A549 treated with CORT108297 at 1 μM for 4 hours (cell line): ENCODE data around the gene LMNA. TPM values are rescaled to one million over a fixed set of nuclear protein-coding genes. Genes with fewer than 3 reads are reported as not detected.

Source experiments
- total RNA-seq: library from RNA; stranded (reverse); fragments of 200-300 nt; extraction: Qiagen RNA extraction; gene quantifications from 5 replicates; pipeline ENCODE4 v1.2.3, GENCODE V29; 2022

LMNA gene
- 587 to 756 TPM (median 723 TPM) in 5 replicates for total RNA-seq

GRCh38 chr1:156114101-156114918 is at the start of gene LMNA:
Gene LMNA (plus strand): TSS chr1:156114711. CDS start chr1:156114919, 208 bp downstream.

GRCh38 chr1:156082309-156083091 is 32.0 kb upstream of the LMNA start, which contains the start of gene MEX3A:
Gene MEX3A (minus strand): TSS chr1:156082465. CDS start chr1:156081998, 467 bp downstream.

GRCh38 chr1:156153362-156153761 is 38.9 kb downstream of the LMNA start, which contains the start of gene SEMA4A:
Gene SEMA4A (plus strand): TSS chr1:156153585. CDS start chr1:156154579, 994 bp downstream.

Other genes with a start within 250 kb of the LMNA start
- 22.3 to 24.4 TPM (median 23.9 TPM) in 5 replicates for gene RIT1, start 203.4 kb upstream of the LMNA start, total RNA-seq
- 20.3 to 27.7 TPM (median 26.3 TPM) in 5 replicates for gene KHDC4, start 180.3 kb upstream of the LMNA start, total RNA-seq
- 0.07 TPM in 1 of 5 replicates, not detected in the others for gene RXFP4, start 173.1 kb upstream of the LMNA start, total RNA-seq
- 33.2 to 40.9 TPM (median 37.4 TPM) in 5 replicates for gene ARHGEF2, start 136.2 kb upstream of the LMNA start, total RNA-seq
- 259 to 273 TPM (median 265 TPM) in 5 replicates for gene SSR2, start 93.8 kb upstream of the LMNA start, total RNA-seq
- 35.9 to 45.7 TPM (median 42.4 TPM) in 5 replicates for gene UBQLN4, start 60.9 kb upstream of the LMNA start, total RNA-seq
- 160 to 166 TPM (median 161 TPM) in 5 replicates for gene LAMTOR2, start 59.9 kb upstream of the LMNA start, total RNA-seq
- gene RAB25, start 53.6 kb upstream of the LMNA start, total RNA-seq, result 0.21 TPM in 1 of 5 replicates, not detected in the others
- 1.3 to 2.9 TPM (median 2.8 TPM) in 5 replicates for gene MEX3A, start 32.2 kb upstream of the LMNA start, total RNA-seq
- 0.20 to 0.46 TPM (median 0.42 TPM) in 5 replicates for gene SEMA4A, start 38.9 kb downstream of the LMNA start, total RNA-seq
- 24.3 to 27.6 TPM (median 26.9 TPM) in 5 replicates for gene SLC25A44, start 79.4 kb downstream of the LMNA start, total RNA-seq
- gene PMF1, start 98.3 kb downstream of the LMNA start, total RNA-seq, result 53.2 to 62.7 TPM (median 60.1 TPM) in 5 replicates
- gene BGLAP, start 127.5 kb downstream of the LMNA start, total RNA-seq, result 0.34 to 0.75 TPM (median 0.52 TPM) in 4 of 5 replicates, not detected in the other
- gene PAQR6, start 133.3 kb downstream of the LMNA start, total RNA-seq, result 2.0 to 4.9 TPM (median 4.5 TPM) in 5 replicates
- 39.5 to 49.8 TPM (median 48.2 TPM) in 5 replicates for gene SMG5, start 168.1 kb downstream of the LMNA start, total RNA-seq
- 6.8 to 10.2 TPM (median 8.9 TPM) in 5 replicates for gene TMEM79, start 169.6 kb downstream of the LMNA start, total RNA-seq
- 33.5 to 52.1 TPM (median 46.7 TPM) in 5 replicates for gene GLMP, start 181.0 kb downstream of the LMNA start, total RNA-seq
- gene VHLL, start 184.6 kb downstream of the LMNA start, total RNA-seq, result not detected in 5 replicates
- gene CCT3, start 223.6 kb downstream of the LMNA start, total RNA-seq, result 392 to 439 TPM (median 400 TPM) in 5 replicates
- 1.8 to 4.1 TPM (median 2.1 TPM) in 5 replicates for gene TSACC, start 223.8 kb downstream of the LMNA start, total RNA-seq